Measurements from ENCODE around the gene RPS18. TPM values are rescaled to one million over a fixed set of nuclear protein-coding genes. Genes with fewer than 3 reads are reported as not detected.

The RPS18 gene
- total and polyA plus RNA-seq, 9 of the 15 experiments (the other 6 are each of a cell fraction or from before 2014, with no cell fraction given), result 5,023 to 17,516 (median 8,131) TPM

DNA sequence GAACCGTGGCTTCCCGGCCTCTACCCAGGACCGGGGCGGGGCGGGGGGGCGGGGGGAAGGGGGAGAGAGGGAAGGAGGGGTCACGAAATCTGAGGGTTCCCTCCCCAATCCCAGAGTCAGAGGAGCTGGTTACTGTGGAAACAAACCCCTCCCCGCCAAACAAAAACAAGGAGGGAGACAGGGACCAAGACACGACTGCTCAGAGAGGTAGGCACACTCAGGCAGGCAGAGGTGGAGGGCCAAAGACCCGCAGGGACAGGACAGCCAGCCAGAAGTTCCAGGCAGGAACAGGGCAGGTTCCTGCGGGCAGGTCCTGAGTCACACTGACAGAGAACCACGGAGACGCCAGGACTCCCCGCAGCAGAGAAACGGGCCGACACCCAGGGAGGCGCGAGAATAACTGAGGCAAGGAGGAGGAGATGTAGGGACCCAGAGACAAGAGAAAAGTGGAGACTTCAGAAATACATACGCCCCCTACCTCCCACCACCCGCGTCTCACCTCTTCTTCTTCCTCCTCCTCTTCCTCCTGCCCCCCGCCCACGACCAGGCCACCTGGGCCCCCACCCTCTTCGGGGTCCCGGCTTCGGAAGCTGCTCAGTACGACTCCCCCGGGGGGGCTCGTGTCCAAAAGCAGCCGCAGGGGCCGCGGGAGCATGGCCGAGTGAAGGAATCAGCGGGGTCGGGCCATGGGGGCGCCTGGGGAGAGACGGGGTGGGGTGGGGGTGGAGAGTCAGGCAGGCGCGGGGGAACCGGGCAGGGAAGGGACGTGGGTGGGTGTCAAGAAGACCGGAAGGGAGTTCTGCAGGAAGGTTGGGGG is 26.3 kb downstream of the RPS18 start (continued):
- TF ChIP-seq, protein P1, sequence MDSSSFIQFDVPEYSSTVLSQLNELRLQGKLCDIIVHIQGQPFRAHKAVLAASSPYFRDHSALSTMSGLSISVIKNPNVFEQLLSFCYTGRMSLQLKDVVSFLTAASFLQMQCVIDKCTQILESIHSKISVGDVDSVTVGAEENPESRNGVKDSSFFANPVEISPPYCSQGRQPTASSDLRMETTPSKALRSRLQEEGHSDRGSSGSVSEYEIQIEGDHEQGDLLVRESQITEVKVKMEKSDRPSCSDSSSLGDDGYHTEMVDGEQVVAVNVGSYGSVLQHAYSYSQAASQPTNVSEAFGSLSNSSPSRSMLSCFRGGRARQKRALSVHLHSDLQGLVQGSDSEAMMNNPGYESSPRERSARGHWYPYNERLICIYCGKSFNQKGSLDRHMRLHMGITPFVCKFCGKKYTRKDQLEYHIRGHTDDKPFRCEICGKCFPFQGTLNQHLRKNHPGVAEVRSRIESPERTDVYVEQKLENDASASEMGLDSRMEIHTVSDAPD (CRISPR knock-in tag; IDR thresholded peaks at IDR 0.05), result no peak
- no peak for TF ChIP-seq RNF2 (IDR thresholded peaks at IDR 0.05)
- TF ChIP-seq PHF20 (IDR thresholded peaks at IDR 0.05; ENCODE audit: partially characterized antibody), result no peak
- TF ChIP-seq NUFIP1 (IDR thresholded peaks at IDR 0.05; ENCODE audit: partially characterized antibody), result no peak
- TF ChIP-seq HDAC1 (IDR thresholded peaks at IDR 0.05), result peak in 1 of 2 experiments; percentile 94; a peak in 2 of 4 replicates
- no peak for TF ChIP-seq SRSF1 (IDR thresholded peaks at IDR 0.05; ENCODE audit: low read depth, low read length)
- no peak for TF ChIP-seq ZNF518B (CRISPR knock-in tag; IDR thresholded peaks at IDR 0.05)
- TF ChIP-seq PPARD (CRISPR knock-in tag; IDR thresholded peaks at IDR 0.05), result no peak
- no peak for TF ChIP-seq HMG20A (CRISPR knock-in tag; conservative IDR thresholded peaks at IDR 0.05)
- no peak for TF ChIP-seq COPS2 (conservative IDR thresholded peaks at IDR 0.05)
- TF ChIP-seq, protein P2, sequence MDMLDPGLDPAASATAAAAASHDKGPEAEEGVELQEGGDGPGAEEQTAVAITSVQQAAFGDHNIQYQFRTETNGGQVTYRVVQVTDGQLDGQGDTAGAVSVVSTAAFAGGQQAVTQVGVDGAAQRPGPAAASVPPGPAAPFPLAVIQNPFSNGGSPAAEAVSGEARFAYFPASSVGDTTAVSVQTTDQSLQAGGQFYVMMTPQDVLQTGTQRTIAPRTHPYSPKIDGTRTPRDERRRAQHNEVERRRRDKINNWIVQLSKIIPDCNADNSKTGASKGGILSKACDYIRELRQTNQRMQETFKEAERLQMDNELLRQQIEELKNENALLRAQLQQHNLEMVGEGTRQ (CRISPR knock-in tag; IDR thresholded peaks at IDR 0.05), result no peak
- TF ChIP-seq ZFP36 (IDR thresholded peaks at IDR 0.05; ENCODE audit: low read depth, low read length, partially characterized antibody), result no peak
- TF ChIP-seq ZNF23 (CRISPR knock-in tag; IDR thresholded peaks at IDR 0.05), result no peak
- peak in 1 of 3 experiments; percentile 40 for TF ChIP-seq YY1 (IDR thresholded peaks at IDR 0.05; ENCODE audit: borderline replicate concordance in 1 of 3, control insufficient read depth in 1 of 3, extremely low read depth in 1 of 3, insufficient read depth in 3 of 3, insufficient read length in 1 of 3, insufficient replicate concordance in 2 of 3, low read depth in 1 of 3, low read length in 2 of 3)
- peak; percentile 73 for TF ChIP-seq HDAC2 (IDR thresholded peaks at IDR 0.05)
- no peak for TF ChIP-seq ZNF143 (CRISPR knock-in tag; IDR thresholded peaks at IDR 0.05)
- TF ChIP-seq, protein P3, sequence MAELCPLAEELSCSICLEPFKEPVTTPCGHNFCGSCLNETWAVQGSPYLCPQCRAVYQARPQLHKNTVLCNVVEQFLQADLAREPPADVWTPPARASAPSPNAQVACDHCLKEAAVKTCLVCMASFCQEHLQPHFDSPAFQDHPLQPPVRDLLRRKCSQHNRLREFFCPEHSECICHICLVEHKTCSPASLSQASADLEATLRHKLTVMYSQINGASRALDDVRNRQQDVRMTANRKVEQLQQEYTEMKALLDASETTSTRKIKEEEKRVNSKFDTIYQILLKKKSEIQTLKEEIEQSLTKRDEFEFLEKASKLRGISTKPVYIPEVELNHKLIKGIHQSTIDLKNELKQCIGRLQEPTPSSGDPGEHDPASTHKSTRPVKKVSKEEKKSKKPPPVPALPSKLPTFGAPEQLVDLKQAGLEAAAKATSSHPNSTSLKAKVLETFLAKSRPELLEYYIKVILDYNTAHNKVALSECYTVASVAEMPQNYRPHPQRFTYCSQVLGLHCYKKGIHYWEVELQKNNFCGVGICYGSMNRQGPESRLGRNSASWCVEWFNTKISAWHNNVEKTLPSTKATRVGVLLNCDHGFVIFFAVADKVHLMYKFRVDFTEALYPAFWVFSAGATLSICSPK (IDR thresholded peaks at IDR 0.05; ENCODE audit: borderline replicate concordance), result no peak; the same call in 1 of the 2 replicates
- TF ChIP-seq POLR2AphosphoS2 (IDR thresholded peaks at IDR 0.05; ENCODE audit: low read length), result no peak

Measured in K562 (cell line).